Osteoblast (primary cell): ENCODE results near the gene TPM1. TPM values are rescaled to one million over a fixed set of nuclear protein-coding genes. Genes with fewer than 3 reads are reported as not detected.

Experiments
- DNase-seq: peaks from one replicate; pipeline ENCODE4 v3.0.0; 2011; ENCODE audit warnings: low spot score, mixed read lengths; ENCODE audit not compliant: insufficient read length; ENCODE audit errors: missing footprints
- H2AFZ ChIP-seq: 2 replicates; pipeline ENCODE4 v1.6.0; 2011; ENCODE audit warnings: mild to moderate bottlenecking, low read length
- H3K27ac ChIP-seq: 2 replicates; pipeline ENCODE4 v1.5.1; 2011; ENCODE audit warnings: mild to moderate bottlenecking, low read depth, low read length, moderate library complexity
- H3K27me3 ChIP-seq: 2 replicates; pipeline ENCODE4 v1.6.0; 2012; ENCODE audit warnings: mild to moderate bottlenecking, control low read depth, inconsistent platforms, low read length, moderate library complexity; ENCODE audit not compliant: insufficient read depth
- H3K36me3 ChIP-seq: 2 replicates; pipeline ENCODE4 v1.5.1; 2011; ENCODE audit warnings: mild to moderate bottlenecking, low read length, control low read depth, moderate library complexity; ENCODE audit not compliant: insufficient read depth
- H3K4me1 ChIP-seq: 2 replicates; pipeline ENCODE4 v1.5.1; 2011; ENCODE audit warnings: mild to moderate bottlenecking, low read length, control low read depth, moderate library complexity; ENCODE audit not compliant: insufficient read depth
- H3K4me2 ChIP-seq: 2 replicates; pipeline ENCODE4 v1.6.0; 2011; ENCODE audit warnings: mild to moderate bottlenecking, low read length; ENCODE audit not compliant: insufficient read depth
- H3K4me3 ChIP-seq: fragments of 200-600 bp; sonication (generic); 3 replicates; pipeline ENCODE4 v1.5.1; 2012; ENCODE audit warnings: mild to moderate bottlenecking, low read length, inconsistent platforms; ENCODE audit not compliant: insufficient read depth
- H3K79me2 ChIP-seq: 2 replicates; pipeline ENCODE4 v1.6.0; 2012; ENCODE audit warnings: mild to moderate bottlenecking, low read length, control low read depth, inconsistent platforms; ENCODE audit not compliant: insufficient read depth
- H3K9me3 ChIP-seq: 2 replicates; pipeline ENCODE4 v1.5.1; 2011; ENCODE audit warnings: low read depth, low read length, control low read depth
- H4K20me1 ChIP-seq: 2 replicates; pipeline ENCODE4 v1.6.0; 2012; ENCODE audit warnings: mild to moderate bottlenecking, low read length, control low read depth; ENCODE audit not compliant: insufficient read depth
- total RNA-seq: library from RNA; depleted of rRNA; stranded (reverse); fragments of >200 nt; gene quantifications from 2 replicates; pipeline ENCODE4 v1.2.3, GENCODE V29; 2012
- TF ChIP-seq, protein P1 (sequence below): IDR thresholded peaks from 2 replicates; pipeline ENCODE4 v1.5.1; 2011; ENCODE audit warnings: mild to moderate bottlenecking, low read depth, low read length, moderate library complexity; ENCODE audit errors: extremely low read depth

Gene TPM1
- total RNA-seq, 1 donor, result 1,563 TPM

DNA sequence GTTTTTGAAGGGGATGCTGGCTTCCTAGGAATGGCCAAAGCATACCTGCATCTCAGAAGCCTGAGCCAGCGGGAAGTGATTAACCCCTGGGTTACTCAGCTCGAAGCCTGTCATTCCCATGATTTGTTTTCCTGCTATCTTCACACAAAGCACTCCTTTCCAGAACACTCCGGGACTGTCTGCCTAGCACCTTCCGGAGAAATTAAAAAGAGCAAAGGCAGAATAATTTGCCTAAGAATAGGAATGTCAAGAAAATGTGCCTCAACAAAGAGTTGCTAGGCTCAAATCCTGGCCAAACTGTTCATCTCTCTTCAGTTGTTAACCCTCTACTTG lies 34.1 kb downstream of the TPM1 start:
- Histone ChIP-seq H4K20me1 (no peaks in the 10 kb centered on the region), H3K9me3 (no peaks in the 10 kb centered on the region), H3K27ac (no peak overlapping the region), H3K4me1 (peaks cover 26% of the 10 kb centered on the region), H2AFZ (no peak overlapping the region), H3K4me3 (no peak overlapping the region), H3K27me3 (no peaks in the 10 kb centered on the region), H3K4me2 (no peak overlapping the region), H3K79me2 (no peaks in the 10 kb centered on the region), H3K36me3 (peaks cover 5% of the 10 kb centered on the region)
- TF ChIP-seq, protein P1, sequence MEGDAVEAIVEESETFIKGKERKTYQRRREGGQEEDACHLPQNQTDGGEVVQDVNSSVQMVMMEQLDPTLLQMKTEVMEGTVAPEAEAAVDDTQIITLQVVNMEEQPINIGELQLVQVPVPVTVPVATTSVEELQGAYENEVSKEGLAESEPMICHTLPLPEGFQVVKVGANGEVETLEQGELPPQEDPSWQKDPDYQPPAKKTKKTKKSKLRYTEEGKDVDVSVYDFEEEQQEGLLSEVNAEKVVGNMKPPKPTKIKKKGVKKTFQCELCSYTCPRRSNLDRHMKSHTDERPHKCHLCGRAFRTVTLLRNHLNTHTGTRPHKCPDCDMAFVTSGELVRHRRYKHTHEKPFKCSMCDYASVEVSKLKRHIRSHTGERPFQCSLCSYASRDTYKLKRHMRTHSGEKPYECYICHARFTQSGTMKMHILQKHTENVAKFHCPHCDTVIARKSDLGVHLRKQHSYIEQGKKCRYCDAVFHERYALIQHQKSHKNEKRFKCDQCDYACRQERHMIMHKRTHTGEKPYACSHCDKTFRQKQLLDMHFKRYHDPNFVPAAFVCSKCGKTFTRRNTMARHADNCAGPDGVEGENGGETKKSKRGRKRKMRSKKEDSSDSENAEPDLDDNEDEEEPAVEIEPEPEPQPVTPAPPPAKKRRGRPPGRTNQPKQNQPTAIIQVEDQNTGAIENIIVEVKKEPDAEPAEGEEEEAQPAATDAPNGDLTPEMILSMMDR, result no peak
- no peak for DNase-seq

GRCh38 chr15:63077952-63078351 lies 35.4 kb downstream of the TPM1 start:
- Histone ChIP-seq H3K9me3 (no peaks in the 10 kb centered on the region), H2AFZ (no peak overlapping the region), H3K36me3 (no peaks in the 10 kb centered on the region), H3K4me1 (peaks cover 26% of the 10 kb centered on the region), H3K4me3 (no peak overlapping the region), H3K27ac (no peak overlapping the region), H3K79me2 (no peaks in the 10 kb centered on the region), H3K4me2 (no peak overlapping the region), H4K20me1 (no peaks in the 10 kb centered on the region), H3K27me3 (no peaks in the 10 kb centered on the region)
- DNase-seq, result no peak
- TF ChIP-seq, protein P1, result no peak

DNA sequence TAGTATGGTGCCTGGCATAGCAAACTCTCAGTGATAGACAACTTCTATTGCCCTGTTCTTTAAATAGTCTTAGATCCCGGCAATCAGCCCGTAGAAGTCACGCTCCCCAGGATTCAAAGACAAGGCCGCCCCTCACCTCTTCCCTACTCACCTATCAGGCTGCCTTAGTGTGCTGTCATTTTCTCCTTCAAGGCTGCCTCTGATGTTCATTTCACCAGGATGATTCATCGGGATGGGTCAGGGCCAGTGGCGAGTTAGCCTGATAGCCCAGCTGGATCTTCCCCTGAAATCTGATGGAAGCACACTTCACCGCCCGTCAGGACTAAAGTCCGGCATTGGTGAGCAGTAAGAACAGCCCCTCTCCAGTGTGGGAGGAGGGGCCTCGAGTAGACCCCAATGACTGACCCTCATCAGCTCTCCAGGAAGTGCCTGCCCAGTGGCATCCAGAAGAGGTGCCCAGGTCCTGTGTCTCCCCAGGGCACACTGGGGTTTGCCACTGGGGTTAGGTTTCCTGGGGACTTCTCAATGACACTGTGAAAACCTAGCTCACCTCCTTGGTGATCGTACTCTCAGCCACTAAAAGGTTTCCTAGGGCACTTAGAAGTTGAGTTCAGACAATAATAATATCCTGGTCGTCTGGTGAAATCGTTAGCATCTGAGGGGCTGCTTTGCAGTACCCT lies 37.5 kb downstream of the TPM1 start:
- Histone ChIP-seq H3K4me3 (no peak overlapping the region), H3K27me3 (no peaks in the 10 kb centered on the region), H3K36me3 (no peaks in the 10 kb centered on the region), H3K27ac (no peak overlapping the region), H3K79me2 (no peaks in the 10 kb centered on the region), H2AFZ (no peak overlapping the region), H4K20me1 (no peaks in the 10 kb centered on the region), H3K4me2 (no peak overlapping the region), H3K9me3 (no peaks in the 10 kb centered on the region), H3K4me1 (peaks cover 23% of the 10 kb centered on the region)
- DNase-seq, result peak; percentile 73
- TF ChIP-seq, protein P1, result no peak

GRCh38 chr15:63080634-63081250 lies 38.2 kb downstream of the TPM1 start:
- Histone ChIP-seq H4K20me1 (no peaks in the 10 kb centered on the region), H3K27me3 (no peaks in the 10 kb centered on the region), H3K79me2 (no peaks in the 10 kb centered on the region), H3K36me3 (no peaks in the 10 kb centered on the region), H3K27ac (no peak overlapping the region), H3K9me3 (no peaks in the 10 kb centered on the region), H3K4me2 (no peak overlapping the region), H3K4me1 (peaks cover 16% of the 10 kb centered on the region), H2AFZ (no peak overlapping the region), H3K4me3 (no peak overlapping the region)
- TF ChIP-seq, protein P1, result no peak
- DNase-seq, result no peak
